DMS 273 (cell line): ENCODE results near the gene LPA.
"Not testable (repeated sequence)": the region's sequence is repeated elsewhere in the genome, so short reads cannot be mapped to it uniquely, and the experiment has no call there.

Experiments used
- DNase-seq: peaks from one replicate; lab custom pipeline; 2025; ENCODE audit not compliant: unreplicated experiment; lab: John Stamatoyannopoulos, UW

Gene LPA

GRCh38 chr6:160662429-160662828 lies 1.6 kb downstream of the LPA start:
- DNase-seq, result no peak

GRCh38 chr6:160661216-160661615 lies 2.9 kb downstream of the LPA start:
- no peak for DNase-seq

- DNase-seq, result no peak
Measured at GRCh38 chr6:160659562-160659961, 4.5 kb downstream of the LPA start.

- DNase-seq, result no peak
Measured at GRCh38 chr6:160634706-160635105, 29.4 kb downstream of the LPA start.

GRCh38 chr6:160595838-160596832 lies 67.9 kb downstream of the LPA start:
- no peak for DNase-seq

- not testable (repeated sequence) for DNase-seq
Measured at GRCh38 chr6:160595297-160595696, 68.8 kb downstream of the LPA start.

GRCh38 chr6:160586374-160586773 lies 77.7 kb downstream of the LPA start:
- no peak for DNase-seq

- DNase-seq, result no peak
Measured at GRCh38 chr6:160583794-160584193, 80.3 kb downstream of the LPA start.

GRCh38 chr6:160581406-160581805 lies 82.7 kb downstream of the LPA start:
- DNase-seq, result no peak

- DNase-seq, result not testable (repeated sequence)
Measured at GRCh38 chr6:160578515-160578914, 85.6 kb downstream of the LPA start.

GRCh38 chr6:160573943-160574342 lies 90.1 kb downstream of the LPA start:
- DNase-seq, result no peak

GRCh38 chr6:160571201-160571600 lies 92.9 kb downstream of the LPA start:
- not testable (repeated sequence) for DNase-seq

GRCh38 chr6:160544802-160545201 lies 119.3 kb downstream of the LPA start:
- no peak for DNase-seq

- DNase-seq, result no peak
Measured at GRCh38 chr6:160535270-160535669, 128.8 kb downstream of the LPA start.

GRCh38 chr6:160534050-160534696 lies 129.9 kb downstream of the LPA start:
- peak; percentile 61 for DNase-seq

GRCh38 chr6:160532315-160532714 lies 131.8 kb downstream of the LPA start:
- DNase-seq, result no peak

- DNase-seq, result no peak
Measured at GRCh38 chr6:160531826-160532225, 132.2 kb downstream of the LPA start.

GRCh38 chr6:160529524-160529923 lies 134.6 kb downstream of the LPA start:
- not testable (repeated sequence) for DNase-seq

GRCh38 chr6:160523223-160523622 lies 140.9 kb downstream of the LPA start:
- DNase-seq, result no peak

GRCh38 chr6:160520043-160520904 lies 143.8 kb downstream of the LPA start:
- DNase-seq, result peak; percentile 80

- no peak for DNase-seq
Measured at GRCh38 chr6:160519603-160520042, 144.5 kb downstream of the LPA start.
